Gastrocnemius medialis (tissue), 4 donors: ENCODE data around the gene AMFR.

ENCODE experiments used
- POLR2A ChIP-seq, 2 donors: fragments of 450-650 bp; IDR thresholded peaks; one replicate each; pipeline ENCODE4 v1.6.1; 2017; ENCODE audit warnings: antibody characterized with exemption in 2 of 2, mild to moderate bottlenecking in 2 of 2, moderate library complexity in 2 of 2
- TF ChIP-seq, protein P1 (sequence below), 5 experiments: fragments of 450-650 bp in 3 of 5; fragments of 200-600 bp in 2 of 5; sonication (generic) in 2 of 5; IDR thresholded peaks in 4 of 5; conservative IDR thresholded peaks in 1 of 5; 1 replicate in 4 of 5; 2 replicates in 1 of 5; pipeline ENCODE4 v1.5.1; 2016 to 2019; ENCODE audit warnings: antibody characterized with exemption in 5 of 5, mild to moderate bottlenecking in 3 of 5, moderate library complexity in 3 of 5

GRCh38 chr16:56363181-56363716 is 62.1 kb downstream of the AMFR start:
- TF ChIP-seq, protein P1, sequence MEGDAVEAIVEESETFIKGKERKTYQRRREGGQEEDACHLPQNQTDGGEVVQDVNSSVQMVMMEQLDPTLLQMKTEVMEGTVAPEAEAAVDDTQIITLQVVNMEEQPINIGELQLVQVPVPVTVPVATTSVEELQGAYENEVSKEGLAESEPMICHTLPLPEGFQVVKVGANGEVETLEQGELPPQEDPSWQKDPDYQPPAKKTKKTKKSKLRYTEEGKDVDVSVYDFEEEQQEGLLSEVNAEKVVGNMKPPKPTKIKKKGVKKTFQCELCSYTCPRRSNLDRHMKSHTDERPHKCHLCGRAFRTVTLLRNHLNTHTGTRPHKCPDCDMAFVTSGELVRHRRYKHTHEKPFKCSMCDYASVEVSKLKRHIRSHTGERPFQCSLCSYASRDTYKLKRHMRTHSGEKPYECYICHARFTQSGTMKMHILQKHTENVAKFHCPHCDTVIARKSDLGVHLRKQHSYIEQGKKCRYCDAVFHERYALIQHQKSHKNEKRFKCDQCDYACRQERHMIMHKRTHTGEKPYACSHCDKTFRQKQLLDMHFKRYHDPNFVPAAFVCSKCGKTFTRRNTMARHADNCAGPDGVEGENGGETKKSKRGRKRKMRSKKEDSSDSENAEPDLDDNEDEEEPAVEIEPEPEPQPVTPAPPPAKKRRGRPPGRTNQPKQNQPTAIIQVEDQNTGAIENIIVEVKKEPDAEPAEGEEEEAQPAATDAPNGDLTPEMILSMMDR (IDR thresholded peaks at IDR 0.05 in 4 of 5, conservative IDR thresholded peaks at IDR 0.05 in 1 of 5), result no peak
- no peak for TF ChIP-seq POLR2A (IDR thresholded peaks at IDR 0.05)
